ENCODE data around the gene ZNF12.

DNA sequence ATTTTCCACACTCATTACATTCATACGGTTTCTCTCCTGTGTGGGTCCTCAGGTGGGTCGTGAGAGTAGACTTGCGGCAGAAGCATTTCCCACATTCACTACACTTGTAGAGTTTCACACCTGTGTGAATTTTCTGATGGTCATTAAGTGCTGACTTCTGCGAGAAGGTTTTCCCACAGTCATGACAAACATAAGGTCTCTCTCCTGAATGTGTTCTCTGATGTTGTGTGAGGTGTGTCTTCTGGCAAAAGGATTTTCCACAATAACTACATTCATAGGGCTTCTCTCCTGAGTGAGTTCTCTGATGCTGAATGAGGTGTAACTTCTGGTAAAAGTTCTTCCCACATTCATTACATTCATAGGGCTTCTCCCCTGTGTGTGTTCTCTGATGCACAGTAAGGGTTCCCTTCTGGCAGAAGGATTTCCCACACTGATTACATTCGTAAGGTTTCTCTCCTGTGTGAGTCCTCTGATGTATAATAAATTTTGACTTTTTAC, 15.1 kb downstream of the ZNF12 start:
- TF ChIP-seq, protein P1, sequence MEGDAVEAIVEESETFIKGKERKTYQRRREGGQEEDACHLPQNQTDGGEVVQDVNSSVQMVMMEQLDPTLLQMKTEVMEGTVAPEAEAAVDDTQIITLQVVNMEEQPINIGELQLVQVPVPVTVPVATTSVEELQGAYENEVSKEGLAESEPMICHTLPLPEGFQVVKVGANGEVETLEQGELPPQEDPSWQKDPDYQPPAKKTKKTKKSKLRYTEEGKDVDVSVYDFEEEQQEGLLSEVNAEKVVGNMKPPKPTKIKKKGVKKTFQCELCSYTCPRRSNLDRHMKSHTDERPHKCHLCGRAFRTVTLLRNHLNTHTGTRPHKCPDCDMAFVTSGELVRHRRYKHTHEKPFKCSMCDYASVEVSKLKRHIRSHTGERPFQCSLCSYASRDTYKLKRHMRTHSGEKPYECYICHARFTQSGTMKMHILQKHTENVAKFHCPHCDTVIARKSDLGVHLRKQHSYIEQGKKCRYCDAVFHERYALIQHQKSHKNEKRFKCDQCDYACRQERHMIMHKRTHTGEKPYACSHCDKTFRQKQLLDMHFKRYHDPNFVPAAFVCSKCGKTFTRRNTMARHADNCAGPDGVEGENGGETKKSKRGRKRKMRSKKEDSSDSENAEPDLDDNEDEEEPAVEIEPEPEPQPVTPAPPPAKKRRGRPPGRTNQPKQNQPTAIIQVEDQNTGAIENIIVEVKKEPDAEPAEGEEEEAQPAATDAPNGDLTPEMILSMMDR (IDR thresholded peaks at IDR 0.05): no peak
- TF ChIP-seq EZH2 (IDR thresholded peaks at IDR 0.05): no peak
- no peak for TF ChIP-seq EZH2phosphoT487 (IDR thresholded peaks at IDR 0.05)
